Karpas-422 (cell line): Measurements from ENCODE around the gene ADI1. TPM values are rescaled to one million over a fixed set of nuclear protein-coding genes. Genes with fewer than 3 reads are reported as not detected.
A peak's percentile ranks its signal among the peaks of the same experiment; 100 is the strongest.
"Not testable (repeated sequence)": the region's sequence is repeated elsewhere in the genome, so short reads cannot be mapped to it uniquely, and the experiment has no call there.

ENCODE experiments used
- DNase-seq: peaks from one replicate; pipeline ENCODE4 v3.0.0-alpha.2; 2015
- H2AFZ ChIP-seq: fragments of 200-600 bp; sonication (generic); 2 replicates; pipeline ENCODE4 v1.6.1; 2014; ENCODE audit warnings: antibody characterized with exemption, low read length, mixed read lengths
- H3K27ac ChIP-seq: fragments of 200-600 bp; sonication (generic); 2 replicates; pipeline ENCODE4 v1.5.1; 2014; ENCODE audit warnings: mild to moderate bottlenecking, low read length, moderate library complexity
- H3K27me3 ChIP-seq: fragments of 200-600 bp; sonication (generic); 2 replicates; pipeline ENCODE4 v1.6.1; 2014; ENCODE audit warnings: low read length, mixed read lengths
- H3K36me3 ChIP-seq: fragments of 200-600 bp; sonication (generic); 2 replicates; pipeline ENCODE4 v1.6.1; 2014; ENCODE audit warnings: low read length, mixed read lengths; ENCODE audit not compliant: insufficient read depth
- H3K4me1 ChIP-seq: fragments of 200-600 bp; sonication (generic); 2 replicates; pipeline ENCODE4 v1.6.1; 2014; ENCODE audit warnings: mild to moderate bottlenecking, low read length, mixed read lengths
- H3K4me2 ChIP-seq: fragments of 200-600 bp; sonication (generic); 2 replicates; pipeline ENCODE4 v1.6.1; 2014; ENCODE audit warnings: low read length, low read depth, mild to moderate bottlenecking; ENCODE audit not compliant: poor library complexity, severe bottlenecking
- H3K4me3 ChIP-seq: fragments of 200-600 bp; sonication (generic); 2 replicates; pipeline ENCODE4 v1.5.1; 2014; ENCODE audit warnings: mild to moderate bottlenecking, antibody characterized with exemption, low read length, mixed read lengths
- H3K79me2 ChIP-seq: fragments of 200-600 bp; sonication (generic); 2 replicates; pipeline ENCODE4 v1.6.1; 2014; ENCODE audit warnings: mild to moderate bottlenecking, low read length, mixed read lengths
- H3K9ac ChIP-seq: fragments of 200-600 bp; sonication (generic); 2 replicates; pipeline ENCODE4 v1.6.0; 2014; ENCODE audit warnings: low read length
- H3K9me2 ChIP-seq: fragments of 200-600 bp; sonication (generic), shearing (Covaris generic); replicated peaks from 2 replicates; pipeline ENCODE4 v1.6.0; 2014; ENCODE audit warnings: mild to moderate bottlenecking, low read length, moderate library complexity; ENCODE audit not compliant: insufficient read depth
- H3K9me3 ChIP-seq: fragments of 300-700, 200-600 bp; sonication (generic); 2 replicates; pipeline ENCODE4 v1.6.1; 2014; ENCODE audit warnings: low read length, mixed read lengths
- H4K20me1 ChIP-seq: fragments of 200-600 bp; sonication (generic); 2 replicates; pipeline ENCODE4 v1.6.1; 2014; ENCODE audit warnings: mild to moderate bottlenecking, antibody characterized with exemption, low read length, low read depth; ENCODE audit not compliant: insufficient read depth
- total RNA-seq: library from RNA; depleted of rRNA; stranded (reverse); fragments of >200 nt; shearing (Covaris generic); gene quantifications from 2 replicates; pipeline ENCODE4 v1.2.3, GENCODE V29; 2014; ENCODE audit warnings: low replicate concordance

Gene ADI1
- total RNA-seq, 1 experiment from 2014 or later, result 68.6 TPM

DNA sequence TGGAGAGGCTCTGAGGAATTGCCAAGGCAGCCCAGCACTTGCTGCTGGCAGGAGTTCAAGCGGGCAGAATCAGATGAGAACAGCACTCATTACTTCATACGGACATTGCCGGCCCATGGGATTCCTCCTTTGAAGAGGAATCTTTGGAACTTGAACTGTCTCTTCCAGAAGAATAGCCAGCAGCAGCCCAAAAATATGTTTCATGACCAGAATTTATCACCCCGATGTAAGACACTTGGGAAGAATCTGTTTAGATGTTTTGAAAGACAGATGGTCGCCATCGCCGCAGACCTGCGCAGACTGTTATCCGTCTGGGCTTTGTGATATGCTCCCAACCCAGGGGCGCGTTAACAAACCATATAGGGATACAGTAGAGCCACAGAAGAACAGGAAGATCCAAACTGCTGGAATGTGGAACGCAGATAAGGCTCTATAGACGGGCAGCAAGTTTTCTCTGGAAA is 3.7 kb upstream of the ADI1 start:
- peaks cover 7% of the 10 kb centered on the region for H3K79me2 ChIP-seq
- DNase-seq, result no peak
- no peaks in the 10 kb centered on the region for H3K27me3 ChIP-seq
- no peaks in the 10 kb centered on the region for H4K20me1 ChIP-seq
- H3K4me2 ChIP-seq, result no peak overlapping the region
- peaks cover 20% of the 10 kb centered on the region for H3K4me1 ChIP-seq
- no peak overlapping the region for H2AFZ ChIP-seq
- no peaks in the 10 kb centered on the region for H3K9me2 ChIP-seq
- no peak overlapping the region for H3K9ac ChIP-seq
- H3K36me3 ChIP-seq, result no peaks in the 10 kb centered on the region
- H3K9me3 ChIP-seq, result no peaks in the 10 kb centered on the region
- no peak overlapping the region for H3K4me3 ChIP-seq
- no peak overlapping the region for H3K27ac ChIP-seq

DNA sequence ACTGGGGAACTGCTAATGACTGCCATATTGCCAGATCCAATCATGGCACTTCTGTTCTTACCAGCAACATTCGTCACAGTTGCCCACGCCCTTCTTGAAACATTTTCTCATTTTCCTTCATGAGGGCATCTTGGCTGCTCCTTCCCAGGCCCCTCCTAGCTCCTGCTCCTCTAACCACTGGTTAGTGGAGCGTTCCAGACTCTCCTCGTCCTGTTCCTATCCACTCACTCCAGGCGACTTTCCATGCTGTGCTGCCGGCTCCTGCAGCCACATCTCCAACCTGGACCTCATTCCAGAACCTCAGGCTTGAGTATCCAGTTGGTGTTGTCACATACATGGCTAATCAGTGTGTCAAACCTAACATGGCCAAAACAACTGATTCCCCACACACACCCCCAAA is 1.3 kb upstream of the ADI1 start:
- peaks cover 19% of the 10 kb centered on the region for H3K36me3 ChIP-seq
- H3K9ac ChIP-seq, result peak overlapping the region; percentile 99
- H3K9me3 ChIP-seq, result no peaks in the 10 kb centered on the region
- peaks cover 31% of the 10 kb centered on the region for H3K79me2 ChIP-seq
- no peak overlapping the region for H2AFZ ChIP-seq
- DNase-seq, result no peak
- H4K20me1 ChIP-seq, result no peaks in the 10 kb centered on the region
- H3K4me1 ChIP-seq, result peaks cover 26% of the 10 kb centered on the region
- H3K9me2 ChIP-seq, result no peaks in the 10 kb centered on the region
- peak overlapping the region; percentile 75 for H3K4me3 ChIP-seq
- H3K27me3 ChIP-seq, result no peaks in the 10 kb centered on the region
- H3K27ac ChIP-seq, result no peak overlapping the region
- peak overlapping the region; percentile 87 for H3K4me2 ChIP-seq

DNA sequence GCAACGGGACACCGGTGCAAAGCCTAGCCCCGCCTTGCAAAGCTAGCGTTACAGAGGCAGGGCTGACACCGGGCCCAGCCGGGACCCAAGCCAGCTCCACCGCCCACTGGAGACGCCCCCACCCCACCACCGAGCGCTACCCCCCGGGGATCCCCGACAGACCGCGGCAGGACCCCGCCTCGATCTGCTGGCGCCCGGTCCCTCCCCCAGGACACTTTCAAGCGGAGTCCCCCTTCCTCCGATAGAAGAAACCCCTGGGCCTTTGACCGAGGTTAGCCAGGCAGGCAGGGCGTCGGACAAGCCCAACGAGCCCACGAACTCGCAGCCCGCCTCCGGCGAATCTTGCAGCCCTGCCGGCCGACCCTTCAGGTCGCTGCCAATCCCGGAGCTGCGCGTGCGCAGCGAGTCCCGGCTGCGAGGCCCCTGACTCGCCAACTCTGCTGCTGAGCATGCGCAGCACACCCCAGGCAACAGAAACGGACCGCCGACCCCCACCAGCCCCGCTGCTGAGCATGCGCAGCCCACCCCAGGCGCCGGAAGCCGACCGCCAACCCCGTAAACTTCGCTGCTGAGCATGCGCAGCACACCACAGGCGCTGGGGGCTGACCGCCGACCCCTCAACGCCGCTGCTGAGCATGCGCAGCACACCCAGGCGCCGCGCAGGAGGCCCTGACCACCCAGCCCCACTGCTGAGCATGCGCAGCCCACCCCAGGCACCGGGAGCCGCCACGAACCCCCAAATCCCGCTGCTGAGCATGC is 656 bp downstream of the ADI1 start:
- no peaks in the 10 kb centered on the region for H3K9me2 ChIP-seq
- H3K4me1 ChIP-seq, result peaks cover 26% of the 10 kb centered on the region
- DNase-seq, result peak; percentile 99
- H4K20me1 ChIP-seq, result no peaks in the 10 kb centered on the region
- 0 out of 2 replicates have a peak overlapping the region, but pooled peaks have one; percentile 40 for H2AFZ ChIP-seq
- H3K9ac ChIP-seq, result peak overlapping the region; percentile 99
- H3K36me3 ChIP-seq, result peaks cover 29% of the 10 kb centered on the region
- H3K9me3 ChIP-seq, result no peaks in the 10 kb centered on the region
- peak overlapping the region; percentile 91 for H3K4me2 ChIP-seq
- H3K79me2 ChIP-seq, result peaks cover 44% of the 10 kb centered on the region
- peak overlapping the region; percentile 86 for H3K27ac ChIP-seq
- no peaks in the 10 kb centered on the region for H3K27me3 ChIP-seq
- peak overlapping the region; percentile 76 for H3K4me3 ChIP-seq

DNA sequence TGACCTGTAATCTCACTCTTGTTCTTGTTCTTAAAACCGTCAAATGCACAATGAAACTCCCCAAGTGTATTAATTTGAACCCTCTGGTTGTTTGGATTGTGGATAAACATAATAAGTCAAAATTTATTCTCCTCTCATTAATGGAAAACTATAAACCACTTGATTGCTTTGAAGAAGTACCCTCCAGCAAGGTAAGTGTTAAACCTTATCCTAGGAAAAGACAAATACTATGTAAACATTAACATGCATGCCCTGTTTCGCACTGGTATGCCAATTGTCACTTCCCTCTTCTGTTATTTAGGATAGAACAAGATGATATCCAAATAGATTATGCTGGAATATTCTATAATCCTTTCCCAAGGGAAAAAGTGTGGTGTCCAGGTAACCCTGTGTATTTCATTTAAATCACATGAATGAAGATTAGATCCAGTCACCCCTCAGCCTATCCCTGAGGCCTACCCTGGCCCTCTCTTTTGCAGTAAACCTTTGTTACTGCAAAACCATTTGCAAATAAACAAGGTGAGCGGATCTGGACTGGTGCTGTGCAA is 1.3 kb downstream of the ADI1 start:
- peak overlapping the region; percentile 74 for H3K27ac ChIP-seq
- peaks cover 35% of the 10 kb centered on the region for H3K36me3 ChIP-seq
- peaks cover 46% of the 10 kb centered on the region for H3K79me2 ChIP-seq
- peaks cover 26% of the 10 kb centered on the region for H3K4me1 ChIP-seq
- peak overlapping the region; percentile 91 for H3K4me2 ChIP-seq
- peak; percentile 75 for DNase-seq
- H2AFZ ChIP-seq, result no peak overlapping the region
- no peaks in the 10 kb centered on the region for H4K20me1 ChIP-seq
- no peaks in the 10 kb centered on the region for H3K27me3 ChIP-seq
- H3K9me3 ChIP-seq, result no peaks in the 10 kb centered on the region
- peak overlapping the region; percentile 96 for H3K9ac ChIP-seq
- H3K4me3 ChIP-seq, result peak overlapping the region; percentile 76
- H3K9me2 ChIP-seq, result no peaks in the 10 kb centered on the region

DNA sequence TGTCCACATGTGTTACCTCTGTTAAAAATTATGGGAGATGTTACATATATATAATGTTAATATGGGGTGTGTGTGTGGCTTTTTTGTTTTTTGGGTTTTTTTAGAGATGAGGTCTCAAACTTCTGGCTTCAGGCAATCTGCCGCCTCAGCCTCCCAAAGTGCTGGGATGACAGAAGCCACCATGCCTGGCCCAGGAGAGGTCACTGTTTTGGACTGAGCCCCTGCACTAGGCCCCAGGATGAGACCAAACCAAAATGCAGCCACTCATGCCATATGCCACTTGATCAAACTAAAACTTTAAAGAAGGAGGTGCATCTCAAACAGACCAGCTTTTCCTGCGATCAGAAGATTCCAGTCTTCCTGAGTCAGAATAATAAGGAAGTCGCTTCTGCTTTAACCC is 2.5 kb downstream of the ADI1 start:
- H3K4me1 ChIP-seq, result peaks cover 26% of the 10 kb centered on the region
- no peak for DNase-seq
- no peaks in the 10 kb centered on the region for H3K27me3 ChIP-seq
- no peaks in the 10 kb centered on the region for H3K9me3 ChIP-seq
- H3K4me3 ChIP-seq, result no peak overlapping the region
- no peak overlapping the region for H3K4me2 ChIP-seq
- H2AFZ ChIP-seq, result no peak overlapping the region
- H3K27ac ChIP-seq, result no peak overlapping the region
- no peaks in the 10 kb centered on the region for H4K20me1 ChIP-seq
- H3K9ac ChIP-seq, result no peak overlapping the region
- peaks cover 54% of the 10 kb centered on the region for H3K79me2 ChIP-seq
- H3K36me3 ChIP-seq, result peaks cover 47% of the 10 kb centered on the region
- no peaks in the 10 kb centered on the region for H3K9me2 ChIP-seq

DNA sequence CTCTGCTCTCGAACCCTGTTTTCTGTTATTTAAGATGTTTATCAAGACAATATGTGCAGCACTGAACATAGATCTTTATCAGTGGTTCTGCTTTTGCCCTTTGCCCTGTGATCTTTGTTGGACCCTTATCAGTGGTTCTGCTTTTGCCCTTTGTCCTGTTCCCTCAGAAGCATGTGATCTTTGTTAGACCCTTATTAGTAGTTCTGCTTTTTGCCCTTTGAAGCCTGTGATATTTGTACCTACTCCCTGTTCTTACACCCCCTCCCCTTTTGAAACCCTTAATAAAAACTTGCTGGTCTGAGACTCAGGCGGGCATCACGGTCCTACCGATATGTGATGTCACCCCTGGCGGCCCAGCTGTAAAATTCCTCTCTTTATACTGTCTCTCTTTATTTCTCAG is 3.9 kb downstream of the ADI1 start:
- peaks cover 64% of the 10 kb centered on the region for H3K79me2 ChIP-seq

DNA sequence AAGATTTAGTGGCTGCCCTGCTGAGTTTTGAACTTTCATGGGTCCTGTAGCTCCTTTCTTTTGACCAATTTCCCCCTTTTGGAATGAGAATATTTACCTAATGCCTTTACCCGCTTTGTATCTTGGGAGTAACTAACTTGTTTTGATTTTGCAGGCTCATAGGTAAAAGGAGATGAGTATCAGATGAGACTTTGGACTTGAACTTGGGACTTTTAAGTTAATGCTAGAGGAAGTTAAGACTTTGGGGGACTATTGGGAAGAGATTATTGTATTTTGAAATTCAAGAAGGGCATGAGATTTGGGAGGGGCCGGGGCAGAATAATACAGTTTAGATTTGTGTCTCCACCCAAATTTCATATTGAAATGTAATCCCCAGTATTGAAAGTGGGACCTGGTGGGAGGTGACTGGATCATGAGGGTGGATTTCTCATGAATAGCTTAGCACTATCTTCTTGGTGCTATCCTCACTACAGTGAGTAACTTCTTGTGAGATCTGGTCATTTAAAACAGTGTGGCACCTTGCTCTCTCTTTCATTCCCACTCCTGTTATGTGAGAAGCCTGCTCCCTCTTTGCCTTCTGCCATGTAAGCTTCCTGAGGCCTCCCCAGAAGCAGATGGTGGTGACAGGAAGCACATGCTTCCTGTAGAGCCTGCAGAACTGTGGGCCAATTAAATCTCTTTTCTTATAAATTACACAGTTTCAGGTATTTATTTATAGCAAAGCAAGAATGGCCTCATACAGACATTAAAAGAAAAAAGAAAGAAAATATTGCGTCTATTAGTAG is 6.1 kb downstream of the ADI1 start:
- Histone ChIP-seq H3K4me3 (no peak overlapping the region), H3K9me3 (no peaks in the 10 kb centered on the region), H2AFZ (no peak overlapping the region), H3K27ac (no peak overlapping the region), H3K4me1 (peaks cover 8% of the 10 kb centered on the region), H4K20me1 (no peaks in the 10 kb centered on the region), H3K9me2 (no peaks in the 10 kb centered on the region), H3K27me3 (no peaks in the 10 kb centered on the region), H3K4me2 (no peak overlapping the region), H3K36me3 (peaks cover 68% of the 10 kb centered on the region), H3K9ac (no peak overlapping the region), H3K79me2 (peaks cover 72% of the 10 kb centered on the region)
- DNase-seq, result no peak

More for the DNA sequence above, 3.9 kb downstream of the ADI1 start:
- DNase-seq, H3K27ac ChIP-seq, H3K27me3 ChIP-seq, H3K9ac ChIP-seq, H3K9me3 ChIP-seq, H3K4me2 ChIP-seq, H3K4me3 ChIP-seq, H3K9me2 ChIP-seq, H2AFZ ChIP-seq, H4K20me1 ChIP-seq: not testable (repeated sequence)
- Histone ChIP-seq H3K36me3 (peaks cover 61% of the 10 kb centered on the region), H3K4me1 (peaks cover 21% of the 10 kb centered on the region)

DNA sequence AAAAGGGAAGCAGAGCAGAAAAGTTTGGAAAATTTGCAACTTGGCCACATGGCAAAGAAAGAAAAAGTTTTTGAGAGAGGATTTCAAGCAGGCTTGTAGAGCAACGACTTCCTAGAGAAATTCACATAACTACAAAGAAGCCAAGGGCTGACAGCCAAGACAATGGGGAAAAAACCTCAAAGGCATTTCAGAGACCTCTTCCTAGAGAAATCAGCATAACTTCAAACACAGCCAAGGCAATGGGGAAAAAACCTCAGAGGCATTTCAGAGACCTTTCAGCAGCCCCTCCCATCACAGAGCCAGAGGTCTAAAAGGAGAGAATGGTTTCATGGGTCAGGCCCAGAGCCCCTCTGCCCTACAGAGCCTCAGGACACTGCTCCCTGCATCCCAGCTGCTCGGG is 7.2 kb downstream of the ADI1 start:
- Histone ChIP-seq H3K4me3 (no peak overlapping the region), H3K27me3 (no peaks in the 10 kb centered on the region), H3K9ac (no peak overlapping the region), H3K4me2 (no peak overlapping the region), H3K36me3 (peaks cover 67% of the 10 kb centered on the region), H3K79me2 (peaks cover 69% of the 10 kb centered on the region), H2AFZ (no peak overlapping the region), H4K20me1 (no peaks in the 10 kb centered on the region), H3K4me1 (no peaks in the 10 kb centered on the region), H3K9me3 (no peaks in the 10 kb centered on the region), H3K27ac (no peak overlapping the region), H3K9me2 (no peaks in the 10 kb centered on the region)
- no peak for DNase-seq
